K562 (cell line): ENCODE data around the gene CD47.

ENCODE experiments used
- BACH1 ChIP-seq: fragments of 200-800 bp; sonication (Bioruptor generic); IDR thresholded peaks from 2 replicates; pipeline ENCODE4 v1.6.1; 2016; ENCODE audit warnings: missing genetic modification characterization, missing compliant biosample characterization
- CTCF ChIP-seq, 3 experiments: IDR thresholded peaks in 2 of 3; conservative IDR thresholded peaks in 1 of 3; 2 replicates each; pipeline ENCODE4 v1.5.1; 2011 to 2012; ENCODE audit warnings: low read length in 3 of 3, mild to moderate bottlenecking in 3 of 3, control low read depth in 2 of 3, improper control_type of control experiment in 1 of 3, inconsistent platforms in 1 of 3, low read depth in 1 of 3, mixed read lengths in 1 of 3, moderate library complexity in 1 of 3; ENCODE audit not compliant: insufficient read depth in 2 of 3
- NFRKB ChIP-seq: fragments of 450-650 bp; IDR thresholded peaks from 2 replicates; pipeline ENCODE4 v1.6.1; 2016; ENCODE audit warnings: low read depth
- NR1H2 ChIP-seq: sonication (generic); formaldehyde crosslinking; IDR thresholded peaks from 2 replicates; pipeline ENCODE4 v1.4.0; 2020; ENCODE audit warnings: mild to moderate bottlenecking, missing genetic modification reagents
- RBBP5 ChIP-seq: fragments of 200-600 bp; sonication (generic); IDR thresholded peaks from 2 replicates; pipeline ENCODE4 v1.6.1; 2012; ENCODE audit warnings: borderline replicate concordance, mild to moderate bottlenecking, low read length, control low read depth, inconsistent platforms; ENCODE audit not compliant: insufficient read depth, poor library complexity, severe bottlenecking
- RBM17 ChIP-seq: fragments of 200-400 bp; formaldehyde crosslinking; IDR thresholded peaks from 2 replicates; pipeline ENCODE4 v1.6.1; 2017; ENCODE audit warnings: low read depth, mild to moderate bottlenecking, low read length, borderline replicate concordance
- TAF1 ChIP-seq: IDR thresholded peaks from 2 replicates; pipeline ENCODE4 v1.6.1; 2011; ENCODE audit warnings: mild to moderate bottlenecking, low read length, moderate library complexity; ENCODE audit not compliant: insufficient read depth, control insufficient read depth, severe bottlenecking; ENCODE audit errors: extremely low read depth
- ZKSCAN8 ChIP-seq: fragments of 200-800 bp; sonication (Bioruptor generic); IDR thresholded peaks from 2 replicates; pipeline ENCODE4 v1.6.1; 2016; ENCODE audit warnings: missing genetic modification characterization, missing compliant biosample characterization
- TF ChIP-seq, protein P1 (sequence below), 2 experiments: fragments of 150-350 bp in 1 of 2; IDR thresholded peaks; 2 replicates each; pipeline ENCODE4 v1.6.1; 2012 to 2016; ENCODE audit warnings: low read depth in 2 of 2, low read length in 2 of 2, mild to moderate bottlenecking in 1 of 2, moderate library complexity in 1 of 2
- TF ChIP-seq, protein P2 (sequence below): IDR thresholded peaks from 3 replicates; pipeline ENCODE4 v1.6.1; 2011; ENCODE audit warnings: borderline replicate concordance, mild to moderate bottlenecking; ENCODE audit not compliant: insufficient read length, insufficient read depth
- TF ChIP-seq, protein P3 (sequence below), 2 experiments: fragments of 450-650 bp; IDR thresholded peaks; 2 replicates each; pipeline ENCODE4 v1.6.1; 2016
- TF ChIP-seq, protein P4 (sequence below), 2 experiments: fragments of 200-800 bp in 1 of 2; sonication (Bioruptor generic) in 1 of 2; sonication (generic) in 1 of 2; formaldehyde crosslinking in 1 of 2; IDR thresholded peaks in 1 of 2; conservative IDR thresholded peaks in 1 of 2; 2 replicates each; pipeline versions ENCODE4 v1.5.0 to v1.6.1; 2016 to 2020; ENCODE audit warnings: missing compliant biosample characterization in 1 of 2, missing genetic modification characterization in 1 of 2, missing genetic modification reagents in 1 of 2

- TF ChIP-seq BACH1 = no peak
- no peak for TF ChIP-seq ZKSCAN8
- no peak for TF ChIP-seq NR1H2 (CRISPR knock-in tag)
- TF ChIP-seq, protein P1, sequence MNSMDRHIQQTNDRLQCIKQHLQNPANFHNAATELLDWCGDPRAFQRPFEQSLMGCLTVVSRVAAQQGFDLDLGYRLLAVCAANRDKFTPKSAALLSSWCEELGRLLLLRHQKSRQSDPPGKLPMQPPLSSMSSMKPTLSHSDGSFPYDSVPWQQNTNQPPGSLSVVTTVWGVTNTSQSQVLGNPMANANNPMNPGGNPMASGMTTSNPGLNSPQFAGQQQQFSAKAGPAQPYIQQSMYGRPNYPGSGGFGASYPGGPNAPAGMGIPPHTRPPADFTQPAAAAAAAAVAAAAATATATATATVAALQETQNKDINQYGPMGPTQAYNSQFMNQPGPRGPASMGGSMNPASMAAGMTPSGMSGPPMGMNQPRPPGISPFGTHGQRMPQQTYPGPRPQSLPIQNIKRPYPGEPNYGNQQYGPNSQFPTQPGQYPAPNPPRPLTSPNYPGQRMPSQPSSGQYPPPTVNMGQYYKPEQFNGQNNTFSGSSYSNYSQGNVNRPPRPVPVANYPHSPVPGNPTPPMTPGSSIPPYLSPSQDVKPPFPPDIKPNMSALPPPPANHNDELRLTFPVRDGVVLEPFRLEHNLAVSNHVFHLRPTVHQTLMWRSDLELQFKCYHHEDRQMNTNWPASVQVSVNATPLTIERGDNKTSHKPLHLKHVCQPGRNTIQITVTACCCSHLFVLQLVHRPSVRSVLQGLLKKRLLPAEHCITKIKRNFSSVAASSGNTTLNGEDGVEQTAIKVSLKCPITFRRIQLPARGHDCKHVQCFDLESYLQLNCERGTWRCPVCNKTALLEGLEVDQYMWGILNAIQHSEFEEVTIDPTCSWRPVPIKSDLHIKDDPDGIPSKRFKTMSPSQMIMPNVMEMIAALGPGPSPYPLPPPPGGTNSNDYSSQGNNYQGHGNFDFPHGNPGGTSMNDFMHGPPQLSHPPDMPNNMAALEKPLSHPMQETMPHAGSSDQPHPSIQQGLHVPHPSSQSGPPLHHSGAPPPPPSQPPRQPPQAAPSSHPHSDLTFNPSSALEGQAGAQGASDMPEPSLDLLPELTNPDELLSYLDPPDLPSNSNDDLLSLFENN (IDR thresholded peaks at IDR 0.05; ENCODE audit: low read depth in 2 of 2, low read length in 2 of 2) = no peak
- no peak for TF ChIP-seq RBM17
- TF ChIP-seq NFRKB = no peak
- TF ChIP-seq TAF1 = no peak
- TF ChIP-seq RBBP5 = no peak
- TF ChIP-seq, protein P2, sequence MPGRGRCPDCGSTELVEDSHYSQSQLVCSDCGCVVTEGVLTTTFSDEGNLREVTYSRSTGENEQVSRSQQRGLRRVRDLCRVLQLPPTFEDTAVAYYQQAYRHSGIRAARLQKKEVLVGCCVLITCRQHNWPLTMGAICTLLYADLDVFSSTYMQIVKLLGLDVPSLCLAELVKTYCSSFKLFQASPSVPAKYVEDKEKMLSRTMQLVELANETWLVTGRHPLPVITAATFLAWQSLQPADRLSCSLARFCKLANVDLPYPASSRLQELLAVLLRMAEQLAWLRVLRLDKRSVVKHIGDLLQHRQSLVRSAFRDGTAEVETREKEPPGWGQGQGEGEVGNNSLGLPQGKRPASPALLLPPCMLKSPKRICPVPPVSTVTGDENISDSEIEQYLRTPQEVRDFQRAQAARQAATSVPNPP = no peak
- no peak for TF ChIP-seq CTCF (IDR thresholded peaks at IDR 0.05 in 2 of 3, conservative IDR thresholded peaks at IDR 0.05 in 1 of 3; ENCODE audit: insufficient read depth in 2 of 3, low read depth in 1 of 3, low read length in 3 of 3)
- TF ChIP-seq, protein P3, sequence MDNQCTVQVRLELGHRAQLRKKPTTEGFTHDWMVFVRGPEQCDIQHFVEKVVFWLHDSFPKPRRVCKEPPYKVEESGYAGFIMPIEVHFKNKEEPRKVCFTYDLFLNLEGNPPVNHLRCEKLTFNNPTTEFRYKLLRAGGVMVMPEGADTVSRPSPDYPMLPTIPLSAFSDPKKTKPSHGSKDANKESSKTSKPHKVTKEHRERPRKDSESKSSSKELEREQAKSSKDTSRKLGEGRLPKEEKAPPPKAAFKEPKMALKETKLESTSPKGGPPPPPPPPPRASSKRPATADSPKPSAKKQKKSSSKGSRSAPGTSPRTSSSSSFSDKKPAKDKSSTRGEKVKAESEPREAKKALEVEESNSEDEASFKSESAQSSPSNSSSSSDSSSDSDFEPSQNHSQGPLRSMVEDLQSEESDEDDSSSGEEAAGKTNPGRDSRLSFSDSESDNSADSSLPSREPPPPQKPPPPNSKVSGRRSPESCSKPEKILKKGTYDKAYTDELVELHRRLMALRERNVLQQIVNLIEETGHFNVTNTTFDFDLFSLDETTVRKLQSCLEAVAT (IDR thresholded peaks at IDR 0.05) = no peak
- TF ChIP-seq, protein P4, sequence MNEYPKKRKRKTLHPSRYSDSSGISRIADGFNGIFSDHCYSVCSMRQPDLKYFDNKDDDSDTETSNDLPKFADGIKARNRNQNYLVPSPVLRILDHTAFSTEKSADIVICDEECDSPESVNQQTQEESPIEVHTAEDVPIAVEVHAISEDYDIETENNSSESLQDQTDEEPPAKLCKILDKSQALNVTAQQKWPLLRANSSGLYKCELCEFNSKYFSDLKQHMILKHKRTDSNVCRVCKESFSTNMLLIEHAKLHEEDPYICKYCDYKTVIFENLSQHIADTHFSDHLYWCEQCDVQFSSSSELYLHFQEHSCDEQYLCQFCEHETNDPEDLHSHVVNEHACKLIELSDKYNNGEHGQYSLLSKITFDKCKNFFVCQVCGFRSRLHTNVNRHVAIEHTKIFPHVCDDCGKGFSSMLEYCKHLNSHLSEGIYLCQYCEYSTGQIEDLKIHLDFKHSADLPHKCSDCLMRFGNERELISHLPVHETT (CRISPR knock-in tag; conservative IDR thresholded peaks at IDR 0.05 in 1 of 2, IDR thresholded peaks at IDR 0.05 in 1 of 2) = no peak
Measured at GRCh38 chr3:108001457-108001856, 89.4 kb downstream of the CD47 start.
